GM10248 (cell line): ENCODE data around the gene SLC35A3.
"Not testable (repeated sequence)": the region's sequence is repeated elsewhere in the genome, so short reads cannot be mapped to it uniquely, and the experiment has no call there.

Experiments used
- CTCF ChIA-PET: fragments of 300-600 bp; sonication (Branson Sonifier 250); formaldehyde crosslinking; extraction: SDS; loops from one replicate; lab custom pipeline; 2021; ENCODE audit warnings: antibody characterized with exemption; lab: Yijun Ruan, JAX
- POLR2A ChIA-PET: fragments of 350-650 bp; sonication (Branson Sonifier 250); formaldehyde crosslinking; extraction: SDS; loops from one replicate; lab custom pipeline; 2020; ENCODE audit warnings: antibody characterized with exemption; lab: Yijun Ruan, JAX
- DNase-seq: peaks from one replicate; pipeline ENCODE4 v3.0.0; 2012; ENCODE audit errors: extremely low spot score
- CTCF ChIP-seq: IDR thresholded peaks from 2 replicates; pipeline ENCODE4 v1.5.1; 2012; ENCODE audit warnings: mild to moderate bottlenecking, low read depth; ENCODE audit errors: extremely low read depth, missing control alignments, control extremely low read depth

The SLC35A3 gene

DNA sequence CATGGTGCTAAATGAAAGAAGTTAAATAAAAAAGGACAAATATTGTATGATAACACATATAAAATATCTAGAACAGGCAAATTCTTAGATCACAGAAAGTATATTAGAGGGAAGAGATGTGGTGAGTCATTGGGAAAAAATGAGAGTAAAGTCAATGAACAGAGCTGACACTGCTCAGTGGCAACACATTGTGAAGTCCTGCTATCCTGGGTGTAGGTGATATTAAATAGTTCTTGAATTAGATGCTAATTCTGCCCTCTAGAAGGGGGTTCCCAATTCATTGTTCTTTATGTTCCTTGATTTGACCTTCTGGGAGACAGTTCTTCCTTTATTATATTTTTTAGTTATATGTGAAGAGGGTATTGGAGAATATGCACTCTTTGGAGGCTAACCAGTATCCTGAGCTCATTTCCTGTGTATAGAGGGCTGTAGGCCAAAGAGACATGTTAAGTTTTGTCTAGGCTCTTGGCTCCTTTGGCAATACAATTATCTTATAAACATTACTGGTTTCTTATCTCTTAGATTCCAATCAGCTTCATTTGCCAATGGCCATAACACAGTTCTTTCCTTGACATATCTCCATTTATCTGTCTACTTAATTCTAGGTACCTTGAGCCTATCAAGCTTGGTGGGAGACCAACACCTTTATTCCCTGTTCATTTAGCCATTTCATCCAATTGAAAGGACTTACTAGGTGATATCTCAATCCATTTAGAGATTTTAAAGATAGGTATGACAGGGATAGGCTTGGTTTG, 6.6 kb upstream of the SLC35A3 start:
- CTCF ChIA-PET, result interaction anchor here (1.2 to 1.4 kb wide), 2 partner anchors 10 to 31 kb away, joined by 3 to 4 read pairs; no protein-coding TSS in a partner anchor
- no peak for TF ChIP-seq CTCF
- no peak for DNase-seq
- POLR2A ChIA-PET, result no interaction called here

- ChIA-PET CTCF (interaction anchor here (1.4 kb wide), 1 partner anchor 32 kb away, joined by 4 read pairs; no protein-coding TSS in a partner anchor), POLR2A (no interaction called here)
- no peak for TF ChIP-seq CTCF
- DNase-seq, result no peak
These were observed 5.0 kb upstream of the SLC35A3 start for GRCh38 chr1:99964806-99965205.

- CTCF ChIA-PET, result no interaction called here
- POLR2A ChIA-PET, result no interaction called here
- no peak for TF ChIP-seq CTCF
- no peak for DNase-seq
These were observed 4.0 kb upstream of the SLC35A3 start for GRCh38 chr1:99965646-99966375.

GRCh38 chr1:99968214-99968613, 1.6 kb upstream of the SLC35A3 start:
- CTCF ChIA-PET, result no interaction called here

DNA sequence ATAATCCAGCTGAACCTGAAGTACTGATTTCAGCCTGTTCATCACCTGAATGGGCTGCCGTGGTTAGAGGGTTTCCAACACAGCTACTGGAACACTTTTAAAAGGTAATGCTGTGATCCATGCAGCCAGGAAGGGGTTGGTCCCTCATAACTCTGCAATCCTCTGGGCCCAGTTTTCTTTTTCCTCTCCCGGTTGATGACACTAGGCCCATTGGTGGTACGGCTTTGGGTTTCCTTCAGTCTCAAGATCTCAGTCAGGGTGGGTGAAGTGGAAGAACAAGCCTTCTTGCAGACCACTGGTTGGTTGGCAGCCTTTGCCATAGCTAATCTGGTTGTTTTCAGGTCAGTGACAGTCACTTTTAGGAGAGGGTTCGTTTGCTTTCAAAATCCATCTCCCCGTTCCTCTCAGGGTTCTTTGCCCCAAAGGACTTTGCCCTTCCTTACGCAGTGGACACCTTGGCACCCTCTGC, 502 bp upstream of the SLC35A3 start:
- peak; percentile 35 for DNase-seq
- ChIA-PET CTCF (interaction anchor here (0.9 to 1.6 kb wide), 3 partner anchors 8 to 59 kb away, joined by 3 to 4 read pairs (median 3); no protein-coding TSS in a partner anchor), POLR2A (interaction anchor here (0.6 kb wide), 1 partner anchor 565 kb away, joined by 5 read pairs; no protein-coding TSS in a partner anchor)
- no peak for TF ChIP-seq CTCF

More at GRCh38 chr1:99968214-99968613, 1.6 kb upstream of the SLC35A3 start:
- POLR2A ChIA-PET, result interaction anchor here (0.7 kb wide), 1 partner anchor 222 kb away, joined by 7 read pairs; no protein-coding TSS in a partner anchor
- DNase-seq, result no peak
- no peak for TF ChIP-seq CTCF

GRCh38 chr1:99970713-99971255, 988 bp downstream of the SLC35A3 start:
- POLR2A ChIA-PET, result interaction anchor here (0.9 kb wide), 1 partner anchor 162 kb away, joined by 3 read pairs; the partner anchor contains the start of genes SASS6 and TRMT13
- DNase-seq, result no peak
- CTCF ChIA-PET, result interaction anchor here (0.9 to 1.6 kb wide), 5 partner anchors 10 to 117 kb away, joined by 3 to 4 read pairs (median 3); no protein-coding TSS in a partner anchor
- TF ChIP-seq CTCF, result no peak

GRCh38 chr1:99972066-99972465, 2.3 kb downstream of the SLC35A3 start:
- CTCF ChIA-PET, POLR2A ChIA-PET, DNase-seq: not testable (repeated sequence)
